ENCODE measurements around the gene RUSC2.

- no peak for TF ChIP-seq EZH2phosphoT487 (IDR thresholded peaks at IDR 0.05; ENCODE audit: borderline replicate concordance, low read depth, low read length)
- no peak for TF ChIP-seq CTCF (conservative IDR thresholded peaks at IDR 0.05; ENCODE audit: low read length)
Observed at GRCh38 chr9:35464141-35465025, 25.5 kb upstream of the RUSC2 start.

Data from OCI-LY7 (cell line).